ENCODE measurements around the gene ZNF107. TPM values are rescaled to one million over a fixed set of nuclear protein-coding genes. Genes with fewer than 3 reads are reported as not detected.

Gene ZNF107
- 1.7 and 2.9 TPM in 2 replicates for total RNA-seq

DNA sequence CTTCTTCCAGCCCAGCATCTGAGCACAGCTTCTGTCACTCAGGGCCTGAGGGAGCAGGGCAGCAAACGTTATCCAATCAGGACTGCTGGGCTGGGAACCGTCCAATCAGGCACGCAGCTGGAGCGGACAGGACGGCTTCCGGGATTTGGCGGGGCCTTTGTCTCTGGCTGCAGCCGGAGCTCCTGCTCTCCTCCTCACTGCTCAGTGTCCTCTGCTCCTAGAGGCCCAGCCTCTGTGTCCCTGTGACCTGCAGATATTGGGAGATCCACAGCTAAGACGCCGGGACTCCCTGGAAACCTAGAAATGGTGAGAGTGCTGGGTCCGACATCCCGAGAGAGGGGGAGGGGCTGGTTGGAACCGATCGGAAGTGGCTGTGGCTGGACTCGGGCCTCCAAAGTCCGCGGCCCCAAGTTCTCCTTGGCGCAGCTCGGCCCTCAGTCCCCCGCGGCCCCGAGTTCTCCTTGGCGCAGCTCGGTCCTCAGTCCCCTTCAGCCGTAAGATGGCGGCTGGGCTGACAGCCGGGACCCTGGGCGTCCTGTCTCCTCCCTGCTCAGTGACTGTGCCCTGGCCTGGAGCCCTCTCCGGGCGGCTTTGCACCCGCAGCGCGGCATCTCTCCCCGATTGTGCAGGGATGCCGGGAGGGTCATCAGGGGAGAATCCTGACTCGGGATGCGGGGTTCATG, at the start of gene ZNF107:
Gene ZNF107, plus strand, starts transcription at position 154 of the 683 bp plus-strand sequence. Its CDS starts 150 bp downstream, at position 304.
- peak; percentile 69 for DNase-seq (ENCODE audit: low read depth, low spot score)

DNA sequence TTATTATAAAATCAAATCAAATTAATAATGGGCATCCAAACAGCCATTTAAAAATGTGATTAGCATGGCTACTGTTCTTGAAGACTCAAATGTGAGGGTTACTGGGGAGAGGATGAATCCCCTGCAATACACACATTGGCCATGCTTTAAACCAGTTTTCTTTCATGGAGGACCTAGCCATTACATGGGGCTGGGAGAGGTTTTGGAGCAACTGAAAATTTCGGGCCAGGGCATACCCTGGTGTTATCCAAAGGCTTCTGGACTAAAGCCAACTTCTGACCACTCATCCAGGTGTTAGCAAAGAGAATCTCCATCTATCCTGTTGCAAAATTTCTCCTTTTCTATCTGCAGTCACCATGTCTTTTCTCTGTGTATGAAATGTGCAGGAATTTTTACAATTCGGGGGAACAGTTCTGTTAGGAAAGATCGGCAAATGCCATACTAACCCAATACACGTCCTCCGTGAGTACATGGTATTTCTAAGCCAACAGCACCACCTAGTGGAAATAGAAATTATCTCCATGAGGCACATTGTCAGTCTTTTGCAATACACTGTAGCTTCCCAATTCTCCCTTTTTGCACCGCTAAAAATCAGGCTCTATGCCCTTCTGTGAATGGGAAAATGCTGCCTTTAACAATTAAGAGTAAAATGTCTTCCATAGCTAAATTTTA, 47.0 kb upstream of the ZNF107 start:
- peak; percentile 8 for DNase-seq (ENCODE audit: low read depth, low spot score)

DNA sequence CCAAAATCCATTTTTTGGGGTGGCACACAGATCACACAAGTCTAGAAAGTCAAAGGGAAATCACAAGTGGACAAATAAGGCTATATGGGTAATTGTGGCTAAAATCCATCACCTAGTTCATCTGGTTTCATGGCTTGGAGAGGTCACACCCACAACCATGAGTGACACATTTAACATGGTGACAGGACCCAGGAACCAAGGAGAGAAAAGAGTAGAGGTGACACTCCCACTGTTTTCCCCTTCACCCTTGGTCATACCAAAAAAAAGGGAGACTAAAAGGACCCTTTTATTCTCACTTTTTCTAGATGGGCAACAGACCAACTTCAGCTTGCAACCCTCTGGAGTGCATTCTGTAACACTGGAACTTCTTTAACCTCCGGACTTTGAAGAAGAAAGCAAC, 46.2 kb upstream of the ZNF107 start:
- DNase-seq (ENCODE audit: low read depth, low spot score), result no peak

DNA sequence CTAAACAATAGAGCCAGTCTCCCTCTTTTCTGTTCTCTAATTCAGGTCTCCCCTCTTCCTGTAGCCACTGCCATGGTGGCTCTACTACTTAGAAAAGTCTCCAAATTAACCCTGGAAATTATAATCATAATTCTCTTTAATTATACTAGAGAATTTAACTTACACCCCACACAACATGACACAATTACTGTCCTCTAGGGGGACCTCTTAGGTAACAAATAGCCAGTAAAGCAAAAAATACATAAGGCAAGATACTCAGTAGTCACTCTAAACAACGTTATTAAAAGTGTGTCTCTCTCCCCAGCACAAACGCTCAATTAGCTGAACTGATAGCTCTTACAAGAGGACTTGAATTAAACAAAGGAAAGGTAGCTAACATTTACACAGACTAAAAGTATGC, 44.3 kb upstream of the ZNF107 start:
- no peak for DNase-seq (ENCODE audit: low read depth, low spot score)

DNA sequence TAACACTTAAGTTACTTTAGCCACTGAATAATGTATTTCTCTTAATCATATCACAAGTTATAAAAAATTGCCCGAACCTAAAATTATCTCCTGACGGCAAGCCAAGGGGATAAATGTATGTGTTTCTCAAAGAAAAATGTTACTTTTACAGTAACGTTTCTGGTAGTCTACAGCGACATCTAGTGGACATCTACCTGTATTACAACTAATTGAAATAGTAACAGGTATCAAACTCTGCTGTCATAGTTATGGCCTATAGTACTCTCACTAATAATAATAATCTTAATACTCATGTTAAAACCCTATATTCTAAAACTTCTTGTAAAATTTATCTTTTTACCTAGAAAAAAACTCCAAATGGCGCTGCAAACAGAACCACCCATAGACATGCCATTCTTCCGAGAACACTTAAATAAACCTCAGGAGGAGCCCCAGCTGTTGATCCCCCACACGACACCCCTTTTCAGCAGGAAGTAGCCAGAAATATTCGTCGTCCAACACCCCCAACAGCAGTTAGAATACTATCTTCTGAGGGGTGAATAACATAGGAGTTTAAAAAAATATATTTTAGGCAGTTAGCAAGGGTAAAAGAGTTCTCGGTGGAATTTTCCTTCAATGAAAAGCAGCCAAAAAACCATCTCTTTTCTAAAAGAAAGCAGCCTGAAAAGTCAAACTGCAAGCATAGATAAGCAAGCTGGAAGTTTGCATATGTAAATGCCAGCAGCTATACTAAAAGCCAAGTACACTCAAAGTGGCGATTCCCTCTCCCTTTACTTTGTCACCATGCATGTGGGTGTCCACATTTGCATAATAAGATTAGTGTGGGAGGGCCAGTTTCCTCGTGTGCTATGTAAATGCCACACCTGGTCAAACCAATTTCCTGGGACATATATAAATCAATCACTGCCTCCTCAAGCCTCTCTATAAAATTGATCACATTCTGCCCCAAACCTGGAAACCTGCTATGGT, 40.5 kb upstream of the ZNF107 start:
- DNase-seq (ENCODE audit: low read depth, low spot score), result no peak

DNA sequence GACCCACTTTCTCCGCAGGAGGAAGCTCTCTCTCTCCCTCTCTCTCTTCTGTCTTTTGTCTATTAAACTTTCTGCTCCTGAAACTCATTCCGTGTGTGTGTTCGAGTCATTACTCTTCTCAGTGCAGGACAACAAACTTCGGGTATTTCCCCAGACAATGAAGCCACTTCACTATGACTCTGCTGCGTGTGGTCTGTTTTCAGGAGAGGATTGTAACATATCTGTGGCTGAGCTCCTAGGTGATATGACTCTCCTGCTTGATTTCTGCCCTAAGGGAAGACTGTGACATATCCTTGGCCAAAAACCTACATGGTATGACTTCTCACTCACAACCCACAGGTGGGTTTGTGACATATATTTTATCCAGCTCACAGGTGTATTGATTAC, 39.9 kb upstream of the ZNF107 start:
- no peak for DNase-seq (ENCODE audit: low read depth, low spot score)

DNA sequence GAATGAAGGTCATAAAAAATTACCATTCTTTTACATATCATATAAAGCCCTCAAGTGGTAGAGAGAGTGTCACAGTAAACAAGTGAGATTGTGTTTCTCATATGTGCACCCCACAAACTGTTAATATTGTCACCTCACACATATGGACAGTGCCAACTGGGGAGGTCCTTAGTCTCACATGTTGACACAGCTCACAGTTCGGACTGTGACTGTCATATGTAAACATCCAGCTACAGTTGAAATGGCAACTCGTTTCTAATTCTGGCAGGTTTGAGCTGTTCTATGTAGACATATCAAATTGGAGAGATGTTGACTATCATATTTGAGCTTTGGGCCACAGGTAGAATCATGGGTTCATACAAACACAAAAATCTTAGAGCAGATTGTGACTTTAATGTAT, 39.4 kb upstream of the ZNF107 start:
- no peak for DNase-seq (ENCODE audit: low read depth, low spot score)

DNA sequence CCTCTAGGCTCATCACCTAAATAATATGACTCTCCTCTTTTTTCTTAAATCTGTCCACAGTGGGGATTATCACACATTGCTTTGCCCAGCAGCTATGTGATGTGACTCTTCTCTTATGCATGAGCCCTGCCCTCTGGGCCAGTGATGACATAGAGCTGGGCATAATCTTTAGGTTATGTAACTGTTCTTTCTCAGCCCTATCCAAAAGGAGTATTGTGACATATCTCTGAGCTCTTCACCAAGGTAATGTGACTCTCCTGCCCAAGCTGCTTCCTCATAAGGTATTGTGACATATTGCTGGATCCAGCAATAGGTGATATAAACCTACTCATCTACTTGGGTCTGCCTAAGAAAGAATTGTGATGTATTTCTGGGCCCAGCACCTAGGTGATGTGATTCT, 37.7 kb upstream of the ZNF107 start:
- no peak for DNase-seq (ENCODE audit: low read depth, low spot score)

DNA sequence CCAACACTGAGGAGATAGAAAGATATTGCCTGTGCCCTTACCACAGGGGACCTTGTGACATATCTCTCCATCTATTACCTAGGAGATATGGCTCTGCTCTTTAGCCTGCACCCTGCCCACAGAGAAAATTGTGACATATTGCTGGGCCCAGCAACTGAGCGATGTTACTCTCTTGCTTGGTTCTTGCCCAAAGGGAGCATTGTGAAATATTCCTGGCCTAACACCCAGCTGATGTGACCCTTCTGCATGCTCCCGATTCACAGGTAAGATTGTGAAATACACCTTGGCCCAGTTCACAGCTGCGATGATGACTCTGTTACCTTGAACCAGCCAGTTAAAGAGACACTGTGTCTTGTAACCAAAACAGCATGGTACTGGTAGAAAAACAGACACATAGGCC, 37.2 kb upstream of the ZNF107 start:
- DNase-seq (ENCODE audit: low read depth, low spot score), result no peak

DNA sequence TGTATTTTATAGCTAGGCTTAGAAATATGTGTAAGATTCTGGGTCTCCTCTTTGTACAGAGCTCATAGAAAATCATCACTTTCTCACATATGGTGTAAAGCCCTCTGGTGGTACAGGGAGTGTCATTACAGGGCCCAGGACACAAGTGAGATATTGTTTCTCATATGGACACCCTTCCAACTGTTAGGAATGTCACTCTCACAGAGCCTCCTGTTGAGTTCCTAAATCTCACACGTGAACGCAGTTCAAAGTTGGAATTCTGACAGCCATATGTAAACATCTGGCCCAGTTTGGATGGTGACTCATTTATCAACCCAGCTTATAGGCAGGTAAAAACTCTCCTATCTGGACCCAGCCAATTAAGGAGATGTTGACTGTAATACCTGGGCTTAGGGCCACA, 35.4 kb upstream of the ZNF107 start:
- DNase-seq (ENCODE audit: low read depth, low spot score), result no peak

DNA sequence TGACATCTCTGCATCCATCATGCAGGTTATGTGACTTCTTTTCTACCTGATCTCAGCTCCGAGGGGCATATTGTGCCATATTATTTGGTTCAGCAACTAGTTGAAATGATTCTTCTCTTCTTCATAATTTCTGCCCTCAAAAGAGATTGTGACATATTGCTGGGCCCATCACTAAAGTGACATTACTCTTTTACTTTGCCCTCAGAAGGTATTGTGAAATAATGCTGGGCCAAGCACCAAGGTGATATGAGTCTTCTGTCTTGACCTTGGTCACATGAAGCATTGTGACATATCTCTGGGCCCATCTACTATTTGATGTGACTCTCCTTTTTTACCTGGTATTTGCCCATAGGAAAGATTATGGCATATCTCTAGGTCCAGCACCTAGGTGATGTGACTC, 33.9 kb upstream of the ZNF107 start:
- DNase-seq (ENCODE audit: low read depth, low spot score), result no peak

DNA sequence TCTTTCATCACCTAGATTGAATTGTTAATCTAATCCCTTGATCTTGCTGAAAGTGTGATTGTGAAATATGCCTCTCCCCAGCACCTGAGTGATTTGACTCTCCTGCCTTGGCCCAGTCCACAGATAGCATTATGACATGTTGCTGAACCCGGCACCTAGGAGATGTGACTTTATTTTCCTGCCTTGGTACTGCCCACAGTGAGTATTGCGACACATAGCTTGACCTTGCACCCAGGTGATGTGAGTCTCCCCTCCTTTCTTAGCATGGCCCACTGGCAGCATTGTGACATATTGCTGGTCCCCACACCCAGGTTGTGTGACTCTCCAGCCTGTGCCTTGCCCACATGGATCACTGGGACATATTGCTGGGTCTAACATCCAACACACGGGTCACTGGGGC, 32.5 kb upstream of the ZNF107 start:
- no peak for DNase-seq (ENCODE audit: low read depth, low spot score)

DNA sequence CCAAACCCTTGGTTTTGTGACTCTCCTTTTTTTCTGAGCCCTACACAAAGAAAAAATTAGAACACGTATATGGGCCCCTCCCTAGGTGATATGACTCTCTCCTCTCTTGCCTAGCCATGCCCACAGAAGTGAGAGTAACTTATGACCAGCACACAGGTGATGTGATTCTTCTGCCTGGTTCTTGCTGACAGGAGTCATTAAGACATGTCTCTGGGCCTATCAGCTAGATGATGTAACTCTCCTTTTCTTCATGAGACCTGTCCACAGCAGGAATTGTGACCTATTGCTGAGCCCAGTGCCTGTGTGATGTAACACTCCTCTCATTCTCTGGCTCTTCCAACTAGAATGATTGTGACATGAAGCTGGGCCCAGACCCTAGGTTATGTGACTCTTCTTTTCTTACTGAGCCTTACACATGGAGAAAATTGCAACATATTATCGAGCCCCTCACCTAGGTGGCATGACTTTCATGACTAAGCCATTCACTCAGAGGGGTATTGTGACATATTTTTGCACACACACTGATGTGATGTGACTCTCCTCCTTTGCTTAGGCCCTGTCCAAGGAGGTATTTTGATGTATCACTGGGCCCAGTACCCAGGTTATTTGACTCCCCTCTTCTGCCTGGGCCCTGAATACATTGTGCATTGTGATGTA, 31.4 kb upstream of the ZNF107 start:
- no peak for DNase-seq (ENCODE audit: low read depth, low spot score)

DNA sequence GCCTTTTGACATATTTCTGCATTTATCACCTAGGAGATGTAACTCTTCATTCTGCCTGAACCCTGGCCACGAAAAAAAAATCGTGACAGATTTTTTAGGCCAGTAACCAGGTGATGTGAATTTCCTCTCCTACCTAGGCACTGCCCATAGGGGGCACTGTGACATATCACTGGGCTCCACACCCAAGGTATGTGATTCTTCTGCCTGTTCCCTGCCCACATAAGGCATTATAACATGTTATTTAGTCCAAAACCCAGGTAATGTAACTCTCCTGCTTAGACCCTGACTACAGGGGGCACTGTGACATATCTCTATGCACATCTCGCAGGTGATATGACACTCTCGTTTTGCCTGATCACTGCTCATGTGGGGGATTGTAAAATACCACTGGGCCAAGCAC, 29.5 kb upstream of the ZNF107 start:
- no peak for DNase-seq (ENCODE audit: low read depth, low spot score)

DNA sequence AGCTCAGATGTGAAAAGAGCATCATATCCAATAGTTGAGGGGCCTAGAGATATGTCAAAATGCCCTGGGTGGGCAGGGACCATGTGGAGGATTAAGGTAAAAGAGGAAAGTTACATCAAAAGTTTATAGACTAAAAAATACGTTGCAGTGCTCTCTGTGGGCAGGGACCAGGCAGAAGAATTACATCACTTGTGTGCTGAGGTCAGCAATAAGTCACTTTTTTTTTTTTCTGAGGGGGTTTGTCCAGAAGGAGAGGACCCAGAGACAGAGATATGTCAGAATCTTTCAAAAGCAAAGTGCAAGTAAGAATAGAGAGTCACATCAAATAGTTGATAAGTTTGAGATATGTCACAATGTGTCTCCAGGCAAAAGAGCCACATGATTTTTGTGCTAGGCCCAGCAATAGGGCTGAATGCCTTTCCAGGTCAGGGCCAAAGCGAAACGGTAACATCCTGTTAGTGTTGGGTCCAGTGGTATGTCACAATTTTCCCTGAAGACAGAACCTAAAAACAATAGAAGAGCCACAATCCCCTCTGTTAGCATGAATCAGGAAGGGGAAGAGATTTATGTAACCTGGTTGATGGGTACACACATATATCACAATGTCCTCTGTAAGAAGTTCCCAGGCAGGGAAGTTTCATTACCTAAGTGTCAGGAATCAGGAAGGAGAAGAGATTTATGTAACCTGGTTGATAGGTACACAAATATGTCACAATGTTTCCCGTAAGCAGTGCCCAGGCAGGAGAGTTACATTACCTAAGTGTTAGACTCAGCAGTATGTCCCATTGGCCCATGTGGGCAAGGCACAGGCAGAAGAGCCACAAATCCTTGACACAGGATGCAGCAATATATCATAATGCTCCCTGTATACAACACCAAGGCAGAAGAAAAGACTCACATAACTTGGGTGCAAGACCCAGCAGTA, 28.1 kb upstream of the ZNF107 start:
- DNase-seq (ENCODE audit: low read depth, low spot score), result no peak

DNA sequence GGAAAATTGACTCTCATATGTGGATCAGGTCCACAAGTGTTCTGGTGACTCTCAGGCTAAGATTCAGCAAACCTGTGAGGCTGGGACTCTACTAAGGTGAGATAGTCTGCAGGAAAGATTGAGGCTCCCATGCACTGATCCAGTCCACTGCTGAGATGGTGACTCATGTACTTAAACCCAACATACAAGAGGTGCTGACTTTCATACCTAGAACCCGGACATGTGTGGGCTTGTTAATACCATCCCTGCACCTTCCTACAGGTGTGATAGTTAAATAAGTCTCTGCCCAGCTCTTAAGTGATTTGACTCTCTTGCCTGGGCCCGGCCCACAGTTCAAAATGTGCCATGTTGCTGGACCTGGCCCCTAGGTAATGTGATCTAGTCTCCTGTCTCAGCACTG, 27.1 kb upstream of the ZNF107 start:
- DNase-seq (ENCODE audit: low read depth, low spot score), result no peak

DNA sequence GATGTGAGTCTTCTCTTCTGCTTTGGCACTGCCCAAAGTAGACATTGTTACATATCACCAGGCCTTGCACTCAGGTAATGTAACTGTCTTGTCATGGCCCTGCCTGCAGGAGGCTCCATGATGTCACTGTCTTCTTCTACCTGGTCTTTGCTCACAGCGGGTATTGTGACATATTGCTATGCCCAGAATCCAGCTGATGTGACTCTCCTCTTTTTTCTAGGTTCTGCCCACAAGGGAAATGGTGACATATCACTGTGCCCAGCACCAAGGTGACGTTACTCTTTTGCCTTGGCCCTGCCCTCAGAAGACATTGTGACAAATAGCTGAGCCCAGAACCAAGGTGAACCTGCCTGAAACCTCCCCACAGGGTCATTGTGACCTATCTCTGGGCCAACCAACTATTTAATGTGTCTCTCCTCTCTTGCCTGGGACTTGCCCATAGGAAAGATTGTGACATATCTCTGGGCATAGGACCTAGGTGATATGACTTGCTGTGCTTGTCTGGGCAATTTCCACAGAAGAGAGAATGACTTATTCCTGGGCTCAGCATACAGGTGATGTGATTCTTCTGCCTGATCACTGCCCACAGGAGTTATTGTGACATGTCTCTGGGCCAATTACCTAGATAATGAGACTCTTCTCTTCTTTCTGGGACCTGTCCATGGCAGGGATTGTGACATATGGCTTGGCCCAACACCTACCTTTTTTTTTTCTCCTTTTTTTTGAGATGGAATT, 26.5 kb upstream of the ZNF107 start:
- no peak for DNase-seq (ENCODE audit: low read depth, low spot score)

DNA sequence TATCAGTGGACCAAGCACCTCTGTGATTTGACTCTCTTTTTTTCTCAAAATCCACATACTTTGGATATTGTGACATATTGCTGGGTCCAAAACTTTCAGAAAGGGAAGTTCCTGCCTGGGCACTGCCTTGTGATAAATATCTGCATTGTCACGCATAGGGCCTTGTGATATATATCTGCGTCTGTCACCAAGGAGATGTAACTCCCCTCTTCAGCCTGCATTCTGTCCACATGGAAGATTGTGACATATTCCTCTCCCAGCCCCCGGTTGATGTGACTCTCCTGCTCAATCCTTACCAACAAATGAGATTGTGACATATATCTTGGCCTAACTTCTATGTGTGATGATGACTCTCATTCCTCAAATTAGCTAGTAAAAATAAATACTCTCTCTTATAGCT, 25.4 kb upstream of the ZNF107 start:
- DNase-seq (ENCODE audit: low read depth, low spot score), result no peak

DNA sequence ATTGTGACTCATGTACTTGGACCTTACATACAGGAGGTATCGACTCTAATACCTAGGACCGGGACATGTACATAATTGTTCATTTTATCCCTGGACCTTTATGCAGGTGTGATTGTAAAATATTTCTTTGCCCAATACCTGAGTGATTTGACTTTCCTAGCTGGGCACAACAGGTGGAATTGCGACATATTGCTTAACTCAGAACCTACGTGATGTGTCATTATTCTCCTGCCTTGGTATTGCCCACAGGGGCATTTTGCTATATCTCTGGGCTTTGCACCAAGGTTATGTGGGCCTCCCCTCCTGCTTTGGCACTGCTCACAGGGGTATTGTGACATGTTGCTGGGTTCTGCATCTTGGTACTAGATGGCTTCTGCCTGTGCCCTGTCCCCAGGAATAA, 23.9 kb upstream of the ZNF107 start:
- DNase-seq (ENCODE audit: low read depth, low spot score), result no peak

DNA sequence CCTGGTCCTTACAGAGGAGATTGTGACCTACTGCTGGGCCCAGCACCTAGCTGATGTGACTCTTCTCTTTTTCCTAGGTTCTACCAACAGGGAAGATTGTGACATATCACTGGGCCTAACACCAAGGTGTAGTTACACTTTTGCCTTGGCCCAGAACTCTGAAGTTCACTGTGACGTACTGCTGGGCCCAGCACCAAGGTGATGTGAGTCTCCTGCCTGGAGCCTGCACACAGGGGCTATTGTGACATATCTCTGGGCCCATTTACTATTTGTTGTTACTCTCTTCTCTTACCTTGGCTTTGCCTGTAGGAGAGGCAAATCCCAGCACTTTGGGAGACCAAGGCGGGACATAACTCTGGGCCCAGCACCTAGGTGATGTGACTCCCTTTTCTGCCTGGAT, 23.1 kb upstream of the ZNF107 start:
- no peak for DNase-seq (ENCODE audit: low read depth, low spot score)
